Measurements from ENCODE around the gene ZCCHC8.

- TF ChIP-seq CTCF (IDR thresholded peaks at IDR 0.05; ENCODE audit: extremely low read depth in 1 of 2, insufficient read depth in 1 of 2, low read depth in 1 of 2, low read length in 2 of 2), result no peak
- no peak for TF ChIP-seq EZH2 (IDR thresholded peaks at IDR 0.05; ENCODE audit: borderline replicate concordance, low read depth, low read length, severe bottlenecking)
- TF ChIP-seq JUN (IDR thresholded peaks at IDR 0.05; ENCODE audit: borderline replicate concordance, insufficient read depth, insufficient read length, low read depth), result no peak
- no peak for TF ChIP-seq POLR2AphosphoS5 (IDR thresholded peaks at IDR 0.05; ENCODE audit: insufficient read depth, low read depth, low read length)
- TF ChIP-seq POLR2A (IDR thresholded peaks at IDR 0.05; ENCODE audit: low read depth, low read length), result no peak
- TF ChIP-seq, protein P1, sequence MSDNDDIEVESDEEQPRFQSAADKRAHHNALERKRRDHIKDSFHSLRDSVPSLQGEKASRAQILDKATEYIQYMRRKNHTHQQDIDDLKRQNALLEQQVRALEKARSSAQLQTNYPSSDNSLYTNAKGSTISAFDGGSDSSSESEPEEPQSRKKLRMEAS (IDR thresholded peaks at IDR 0.05; ENCODE audit: insufficient read depth, insufficient read length), result no peak
- no peak for TF ChIP-seq FOS (IDR thresholded peaks at IDR 0.05; ENCODE audit: borderline replicate concordance, insufficient read depth, low read length)
- TF ChIP-seq MYC (IDR thresholded peaks at IDR 0.05; ENCODE audit: low read depth, low read length), result no peak
- no peak for TF ChIP-seq GATA2 (IDR thresholded peaks at IDR 0.05; ENCODE audit: insufficient read depth, insufficient read length, low read depth, low read length)
These were observed 77.9 kb downstream of the ZCCHC8 start for GRCh38 chr12:122422730-122423257.
